Ovary (tissue), 9 donors: ENCODE results near the gene FBXL13. TPM values are rescaled to one million over a fixed set of nuclear protein-coding genes. Genes with fewer than 3 reads are reported as not detected.

ENCODE experiments used
- DNase-seq, 5 donors: peaks; one replicate each; pipeline ENCODE4 v3.0.0-alpha.2; 2019 to 2020
- H3K27ac ChIP-seq, 2 donors: fragments of 200-600 bp; one replicate each; pipeline versions ENCODE4 v1.5.1 to v1.8.0; 2019 to 2022
- H3K27me3 ChIP-seq: fragments of 200-600 bp; one replicate; pipeline ENCODE4 v1.8.0; 2022
- H3K36me3 ChIP-seq: fragments of 200-600 bp; sonication (generic); one replicate; pipeline ENCODE4 v1.5.1; 2019
- H3K4me1 ChIP-seq: one replicate; pipeline ENCODE4 v1.8.1; 2013; ENCODE audit warnings: mild to moderate bottlenecking, moderate library complexity; ENCODE audit not compliant: insufficient read depth
- H3K4me3 ChIP-seq: fragments of 200-600 bp; sonication (generic); one replicate; pipeline ENCODE4 v1.5.1; 2017
- H3K9me3 ChIP-seq, 2 donors: fragments of 200-600 bp in 1 of 2; sonication (generic) in 1 of 2; one replicate each; pipeline versions ENCODE4 v1.5.1 to v1.8.1; 2013 to 2019; ENCODE audit warnings: mild to moderate bottlenecking in 1 of 2, moderate library complexity in 1 of 2
- CTCF ChIP-seq, 3 donors: fragments of 450-650 bp in 2 of 3; fragments of 200-600 bp in 1 of 3; IDR thresholded peaks; one replicate each; pipeline versions ENCODE4 v1.5.1 to v1.8.0; 2016 to 2022; ENCODE audit warnings: antibody characterized with exemption in 3 of 3, mild to moderate bottlenecking in 1 of 3
- EP300 ChIP-seq: sonication (generic); formaldehyde crosslinking; IDR thresholded peaks from one replicate; pipeline ENCODE4 v1.6.1; 2017; ENCODE audit warnings: antibody characterized with exemption
- POLR2A ChIP-seq: fragments of 450-650 bp; IDR thresholded peaks from one replicate; pipeline ENCODE4 v1.6.1; 2017; ENCODE audit warnings: antibody characterized with exemption, mild to moderate bottlenecking, moderate library complexity
- WGBS, 3 donors: extraction: QIAGEN DNeasy Blood & Tissue Kit in 1 of 3; methylation state at CpG; one replicate each; pipeline versions ENCODE4 v1.1.5 to v1.1.7; 2013 to 2017; 5-methylcytosine and 5-hydroxymethylcytosine counted together
- intact Hi-C, 4 donors: fragments of 100-400 bp; cut with DNase I; formaldehyde crosslinking; loops; one replicate each; pipeline versions ENCODE4 v1.11.0 to v1.15.1; 2022 to 2023
- polyA plus RNA-seq, 2 donors: library from polyadenylated mRNA; stranded (reverse); fragments of 200-250 nt in 1 of 2; fragments of 350-450 nt in 1 of 2; fragmentation: Illumina TruSeq in 1 of 2; extraction: RNeasy Lipid Tissue Mini Kit (QIAGEN cat#74804) in 1 of 2; gene quantifications; one replicate each; pipeline ENCODE4 v1.2.3, GENCODE V29; 2013 to 2014
- total RNA-seq, 7 donors: library from RNA; depleted of rRNA in 2 of 7; stranded (reverse); fragments of >200 nt in 2 of 7; fragmentation: NEBNext Ultra II Directional in 3 of 7; extraction: Animal tissue kit (Norgen Biotek cat#: 25700) in 3 of 7; gene quantifications; one replicate each; pipeline versions ENCODE4 v1.1.0 to v1.2.4, GENCODE V29; 2016 to 2023
- donor health status: DM: no; HTN: no; CAD: no; lungs with moderate emphysema.
- donor health status: DM: no; HTN: no; CAD: no.
- donor health status: Bipolar disorder and iron deficiency.
- donor health status: DM: yes; HTN: yes; CAD: no.
- donor health status: DM: no; HTN: no; CAD: no.
- donor health status: DM: yes; HTN: yes; CAD: no.

Gene FBXL13
- total and polyA plus RNA-seq, 9 donors: 1.1 to 13.3 (median 6.0) TPM

- H3K4me1 ChIP-seq: peaks cover 6% of the 10 kb centered on the region
- no peak overlapping the region for H3K27ac ChIP-seq
- DNase-seq: no peak
- 11 to 23% (median 17%) methylated on average over 1 of the region's 1 CpG for WGBS, 3 donors
- no peaks in the 10 kb centered on the region for H3K36me3 ChIP-seq
- H3K9me3 ChIP-seq: no peaks in the 10 kb centered on the region
- H3K27me3 ChIP-seq: no peaks in the 10 kb centered on the region
- no peak for TF ChIP-seq POLR2A
- no peak for TF ChIP-seq CTCF (IDR thresholded peaks at IDR 0.05)
- no peak for TF ChIP-seq EP300
- no peak overlapping the region for H3K4me3 ChIP-seq
- intact Hi-C loops: no loop called here
Observed at GRCh38 chr7:102832674-102833073, 241.9 kb downstream of the FBXL13 start.

- no peaks in the 10 kb centered on the region for H3K27me3 ChIP-seq
- DNase-seq: no peak
- WGBS, 3 donors: 47 to 64% (median 49%) methylated on average over 2 of the region's 2 CpGs
Observed at GRCh38 chr7:102830197-102830596, 244.4 kb downstream of the FBXL13 start.

GRCh38 chr7:102829075-102829474 lies 245.5 kb downstream of the FBXL13 start:
- no peak for TF ChIP-seq CTCF (IDR thresholded peaks at IDR 0.05)
- no peak for TF ChIP-seq EP300
- no peak for TF ChIP-seq POLR2A
- H3K4me3 ChIP-seq: no peak overlapping the region
- DNase-seq: no peak
- no peaks in the 10 kb centered on the region for H3K27me3 ChIP-seq
- peaks cover 5% of the 10 kb centered on the region for H3K4me1 ChIP-seq
- H3K36me3 ChIP-seq: no peaks in the 10 kb centered on the region
- no peak overlapping the region for H3K27ac ChIP-seq
- WGBS, 3 donors: 85 to 98% (median 97%) methylated on average over 3 of the region's 3 CpGs
- H3K9me3 ChIP-seq: no peaks in the 10 kb centered on the region
- intact Hi-C loops: no loop called here

More at GRCh38 chr7:102830197-102830596, 244.4 kb downstream of the FBXL13 start:
- no peak overlapping the region for H3K4me3 ChIP-seq
- H3K27ac ChIP-seq: no peak overlapping the region
- no peaks in the 10 kb centered on the region for H3K36me3 ChIP-seq
- TF ChIP-seq EP300 (no peak), CTCF (IDR thresholded peaks at IDR 0.05) (no peak), POLR2A (no peak)
- no peaks in the 10 kb centered on the region for H3K9me3 ChIP-seq
- H3K4me1 ChIP-seq: peaks cover 5% of the 10 kb centered on the region
- intact Hi-C loops: no loop called here

- no peak overlapping the region for H3K4me3 ChIP-seq
- no peaks in the 10 kb centered on the region for H3K27me3 ChIP-seq
- intact Hi-C loops: no loop called here
- no peaks in the 10 kb centered on the region for H3K9me3 ChIP-seq
- no peak overlapping the region for H3K27ac ChIP-seq
- no peak for DNase-seq
- TF ChIP-seq POLR2A (no peak), CTCF (IDR thresholded peaks at IDR 0.05) (no peak), EP300 (no peak)
- H3K4me1 ChIP-seq: peaks cover 5% of the 10 kb centered on the region
- 92 to 98% (median 94%) methylated on average over 2 of the region's 2 CpGs for WGBS, 3 donors
- no peaks in the 10 kb centered on the region for H3K36me3 ChIP-seq
Observed at GRCh38 chr7:102828286-102828685, 246.3 kb downstream of the FBXL13 start.
